Tibial nerve (tissue), 4 donors: Measurements from ENCODE around the gene SLC4A3. TPM values are rescaled to one million over a fixed set of nuclear protein-coding genes. Genes with fewer than 3 reads are reported as not detected.

Experiments
- DNase-seq, 2 donors: peaks; one replicate each; pipeline ENCODE4 v3.0.0-alpha.2; 2019; ENCODE audit warnings: low spot score in 2 of 2
- H3K27ac ChIP-seq, 4 donors: fragments of 200-600 bp; sonication (generic) in 3 of 4; one replicate each; pipeline ENCODE4 v1.5.1; 2017 to 2019; ENCODE audit warnings: mild to moderate bottlenecking in 1 of 4
- H3K27me3 ChIP-seq, 2 donors: fragments of 200-600 bp; sonication (generic) in 1 of 2; one replicate each; pipeline versions ENCODE4 v1.5.1 to v1.6.0; 2017 to 2019
- H3K36me3 ChIP-seq, 3 donors: fragments of 200-600 bp; sonication (generic); one replicate each; pipeline ENCODE4 v1.5.1; 2018 to 2019
- H3K4me1 ChIP-seq, 4 donors: fragments of 200-600 bp; sonication (generic) in 3 of 4; one replicate each; pipeline ENCODE4 v1.5.1; 2017 to 2019
- H3K4me3 ChIP-seq, 4 donors: fragments of 200-600 bp; sonication (generic) in 3 of 4; one replicate each; pipeline ENCODE4 v1.5.1; 2017 to 2019; ENCODE audit warnings: mild to moderate bottlenecking in 1 of 4, moderate library complexity in 1 of 4
- H3K9me3 ChIP-seq, 4 donors: fragments of 200-600 bp; sonication (generic) in 3 of 4; one replicate each; pipeline ENCODE4 v1.5.1; 2017 to 2019
- CTCF ChIP-seq, 5 experiments: fragments of 200-600 bp in 3 of 5; fragments of 450-650 bp in 2 of 5; sonication (generic) in 3 of 5; IDR thresholded peaks; one replicate each; pipeline ENCODE4 v1.5.1; 2016 to 2019; ENCODE audit warnings: antibody characterized with exemption in 5 of 5, mild to moderate bottlenecking in 3 of 5, moderate library complexity in 2 of 5
- EP300 ChIP-seq, 2 donors: sonication (generic); formaldehyde crosslinking; IDR thresholded peaks; one replicate each; pipeline ENCODE4 v1.6.1; 2017; ENCODE audit warnings: antibody characterized with exemption in 2 of 2, mild to moderate bottlenecking in 1 of 2
- POLR2A ChIP-seq, 2 donors: fragments of 450-650 bp; IDR thresholded peaks; one replicate each; pipeline ENCODE4 v1.6.1; 2017; ENCODE audit warnings: antibody characterized with exemption in 2 of 2, mild to moderate bottlenecking in 2 of 2, moderate library complexity in 2 of 2
- WGBS, 2 donors: methylation state at CpG; one replicate each; pipeline ENCODE4 v1.1.5; 2018; 5-methylcytosine and 5-hydroxymethylcytosine counted together
- total RNA-seq, 4 donors: library from RNA; depleted of rRNA; stranded (reverse); fragments of >200 nt; gene quantifications; one replicate each; pipeline ENCODE4 v1.1.0, GENCODE V29; 2016

Gene SLC4A3
- total RNA-seq, 4 donors from 2014 or later = 1.3 to 5.1 (median 3.4) TPM

GRCh38 chr2:219661197-219661954 is 33.9 kb downstream of the SLC4A3 start:
- Histone ChIP-seq H3K27me3 (no peaks in the 10 kb centered on the region), H3K27ac (no peak overlapping the region), H3K36me3 (no peaks in the 10 kb centered on the region), H3K4me3 (no peak overlapping the region), H3K9me3 (peaks cover 0 to 23% (median 0%) of the 10 kb centered on the region in 4 donors), H3K4me1 (no peaks in the 10 kb centered on the region)
- DNase-seq = no peak
- 69 to 77% methylated on average over 7 of the region's 7 CpGs for WGBS, 2 donors
- TF ChIP-seq POLR2A (IDR thresholded peaks at IDR 0.05) (no peak), CTCF (IDR thresholded peaks at IDR 0.05) (no peak), EP300 (IDR thresholded peaks at IDR 0.05) (no peak)

DNA sequence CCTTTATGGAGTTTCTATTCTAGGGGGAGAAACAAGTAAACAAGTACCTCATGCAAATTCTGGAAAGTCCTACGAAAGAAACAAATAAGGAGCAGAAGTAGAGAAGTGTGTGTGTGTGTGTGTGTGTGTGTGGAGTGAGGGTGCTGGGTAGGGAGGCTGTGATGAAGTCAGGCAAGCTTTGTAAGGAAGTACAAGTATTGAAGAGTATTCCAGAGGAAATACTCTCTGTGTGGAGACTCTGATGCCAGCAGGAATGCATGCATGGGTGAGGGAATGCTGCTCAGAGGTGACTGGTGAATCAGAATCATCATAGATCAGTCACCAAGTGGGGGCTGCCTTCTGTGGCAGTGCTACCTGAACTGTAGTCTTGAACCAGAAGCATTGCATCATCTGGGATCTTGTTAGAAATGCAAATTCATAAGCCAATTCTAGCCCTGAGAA is 34.5 kb downstream of the SLC4A3 start:
- TF ChIP-seq CTCF (IDR thresholded peaks at IDR 0.05) (no peak), EP300 (IDR thresholded peaks at IDR 0.05) (no peak)
- no peaks in the 10 kb centered on the region for H3K27me3 ChIP-seq
- H3K36me3 ChIP-seq = no peaks in the 10 kb centered on the region
- H3K9me3 ChIP-seq = peaks cover 0 to 23% (median 0%) of the 10 kb centered on the region in 4 donors
- WGBS, 2 donors = 74 to 89% methylated on average over 1 of the region's 1 CpG
- H3K4me1 ChIP-seq = no peaks in the 10 kb centered on the region
- H3K4me3 ChIP-seq = no peak overlapping the region
- H3K27ac ChIP-seq = no peak overlapping the region
- DNase-seq = no peak

DNA sequence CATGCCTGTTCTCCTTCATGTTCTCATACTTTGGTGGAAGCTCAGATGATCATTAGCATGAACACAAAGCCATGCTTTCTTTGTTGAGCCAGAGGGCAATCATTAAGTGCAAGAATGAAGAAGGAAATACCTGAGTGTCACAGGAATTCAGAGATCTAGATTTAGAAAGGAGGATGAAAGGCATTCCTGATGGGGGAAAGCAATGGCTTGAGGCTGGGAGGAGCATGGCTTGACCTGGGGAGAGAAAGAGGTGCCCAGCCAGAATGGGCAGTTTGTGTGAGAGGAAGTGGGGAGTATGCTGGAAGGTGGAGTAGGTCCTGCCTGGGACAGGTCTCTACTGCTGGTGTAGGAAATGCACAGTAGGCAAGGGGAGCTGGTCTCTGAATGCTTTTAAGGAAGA is 35.1 kb downstream of the SLC4A3 start:
- no peak overlapping the region for H3K4me3 ChIP-seq
- no peak overlapping the region for H3K27ac ChIP-seq

DNA sequence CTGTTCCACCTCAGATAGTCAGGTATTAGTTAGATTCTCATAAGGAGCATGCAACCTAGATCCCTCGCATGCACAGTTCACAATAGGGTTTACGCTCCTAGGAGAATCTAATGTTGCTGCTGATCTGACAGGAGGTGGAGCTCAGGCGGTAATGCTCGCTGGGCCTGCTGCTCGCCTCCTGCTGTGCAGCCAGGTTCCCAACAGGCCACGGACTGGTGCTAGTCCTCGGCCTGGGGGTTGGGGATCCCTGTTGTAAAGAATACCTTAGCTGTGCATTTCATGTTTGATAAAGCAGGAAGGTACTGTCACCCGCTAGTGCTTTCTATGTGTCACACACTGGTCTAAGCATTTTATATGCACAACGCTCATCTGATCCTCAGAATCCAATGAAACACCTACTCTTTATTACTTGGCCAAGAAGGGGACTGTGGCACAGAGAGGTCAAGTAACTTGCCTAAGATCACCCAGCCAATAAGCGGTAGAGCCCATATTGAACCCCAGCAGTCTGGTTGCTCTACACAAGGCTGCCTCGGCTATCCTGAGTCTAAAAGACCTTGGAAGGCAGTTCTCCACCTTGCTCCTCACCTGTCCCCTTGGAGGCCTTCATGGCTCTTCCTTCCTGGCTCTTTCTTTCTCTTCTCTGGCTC is 35.8 kb downstream of the SLC4A3 start:
- DNase-seq = no peak
- Histone ChIP-seq H3K4me1 (no peaks in the 10 kb centered on the region), H3K27ac (no peak overlapping the region), H3K4me3 (no peak overlapping the region), H3K36me3 (no peaks in the 10 kb centered on the region), H3K9me3 (peaks cover 0 to 23% (median 0%) of the 10 kb centered on the region in 4 donors), H3K27me3 (no peaks in the 10 kb centered on the region)
- TF ChIP-seq EP300 (IDR thresholded peaks at IDR 0.05) (no peak), CTCF (IDR thresholded peaks at IDR 0.05) (no peak), POLR2A (IDR thresholded peaks at IDR 0.05) (no peak)
- 68 to 93% methylated on average over 6 to 9 of the region's 11 CpGs for WGBS, 2 donors

More for the DNA sequence above, 35.1 kb downstream of the SLC4A3 start:
- no peaks in the 10 kb centered on the region for H3K36me3 ChIP-seq
- no peaks in the 10 kb centered on the region for H3K4me1 ChIP-seq
- no peaks in the 10 kb centered on the region for H3K27me3 ChIP-seq
- no peak for TF ChIP-seq POLR2A (IDR thresholded peaks at IDR 0.05)
- TF ChIP-seq EP300 (IDR thresholded peaks at IDR 0.05) = no peak
- no peak for TF ChIP-seq CTCF (IDR thresholded peaks at IDR 0.05)
- no peak for DNase-seq
- H3K9me3 ChIP-seq = peaks cover 0 to 23% (median 0%) of the 10 kb centered on the region in 4 donors

DNA sequence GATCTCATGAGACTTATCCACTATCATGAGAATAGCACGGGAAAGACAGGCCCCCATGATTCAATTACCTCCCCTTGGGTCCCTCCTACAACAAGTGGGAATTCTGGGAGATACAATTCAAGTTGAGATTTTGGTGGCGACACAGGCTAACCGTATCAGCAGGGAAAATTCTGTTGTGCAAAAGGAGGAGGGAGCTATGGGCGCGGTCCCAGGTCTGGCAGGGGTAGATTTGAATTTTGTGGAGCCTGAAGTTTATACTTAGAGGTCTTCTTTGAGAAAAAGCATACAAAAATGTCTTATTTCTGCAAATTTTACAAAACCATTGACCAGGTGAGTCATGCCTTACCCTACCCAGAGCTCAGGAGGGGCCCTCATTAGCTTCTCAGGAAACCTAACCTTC is 36.6 kb downstream of the SLC4A3 start:
- H3K4me3 ChIP-seq = no peak overlapping the region
- no peaks in the 10 kb centered on the region for H3K27me3 ChIP-seq
- TF ChIP-seq EP300 (IDR thresholded peaks at IDR 0.05) (no peak), POLR2A (IDR thresholded peaks at IDR 0.05) (no peak), CTCF (IDR thresholded peaks at IDR 0.05) (no peak)
- no peak overlapping the region for H3K27ac ChIP-seq
- no peaks in the 10 kb centered on the region for H3K4me1 ChIP-seq
- peaks cover 0 to 23% (median 0%) of the 10 kb centered on the region in 4 donors for H3K9me3 ChIP-seq
- whole genome bisulfite sequencing, 2 donors = 95 to 97% methylated on average over 5 of the region's 5 CpGs
- DNase-seq = no peak
- no peaks in the 10 kb centered on the region for H3K36me3 ChIP-seq
